Osteoblast (primary cell): ENCODE data around the gene PCED1B. TPM values are rescaled to one million over a fixed set of nuclear protein-coding genes. Genes with fewer than 3 reads are reported as not detected.

ENCODE experiments used
- DNase-seq: peaks from one replicate; pipeline ENCODE4 v3.0.0; 2011; ENCODE audit warnings: low spot score, mixed read lengths; ENCODE audit not compliant: insufficient read length; ENCODE audit errors: missing footprints
- H2AFZ ChIP-seq: 2 replicates; pipeline ENCODE4 v1.6.0; 2011; ENCODE audit warnings: mild to moderate bottlenecking, low read length
- H3K27ac ChIP-seq: 2 replicates; pipeline ENCODE4 v1.5.1; 2011; ENCODE audit warnings: mild to moderate bottlenecking, low read depth, low read length, moderate library complexity
- H3K27me3 ChIP-seq: 2 replicates; pipeline ENCODE4 v1.6.0; 2012; ENCODE audit warnings: mild to moderate bottlenecking, control low read depth, inconsistent platforms, low read length, moderate library complexity; ENCODE audit not compliant: insufficient read depth
- H3K36me3 ChIP-seq: 2 replicates; pipeline ENCODE4 v1.5.1; 2011; ENCODE audit warnings: mild to moderate bottlenecking, low read length, control low read depth, moderate library complexity; ENCODE audit not compliant: insufficient read depth
- H3K4me1 ChIP-seq: 2 replicates; pipeline ENCODE4 v1.5.1; 2011; ENCODE audit warnings: mild to moderate bottlenecking, low read length, control low read depth, moderate library complexity; ENCODE audit not compliant: insufficient read depth
- H3K4me2 ChIP-seq: 2 replicates; pipeline ENCODE4 v1.6.0; 2011; ENCODE audit warnings: mild to moderate bottlenecking, low read length; ENCODE audit not compliant: insufficient read depth
- H3K4me3 ChIP-seq: fragments of 200-600 bp; sonication (generic); 3 replicates; pipeline ENCODE4 v1.5.1; 2012; ENCODE audit warnings: mild to moderate bottlenecking, low read length, inconsistent platforms; ENCODE audit not compliant: insufficient read depth
- H3K79me2 ChIP-seq: 2 replicates; pipeline ENCODE4 v1.6.0; 2012; ENCODE audit warnings: mild to moderate bottlenecking, low read length, control low read depth, inconsistent platforms; ENCODE audit not compliant: insufficient read depth
- H3K9me3 ChIP-seq: 2 replicates; pipeline ENCODE4 v1.5.1; 2011; ENCODE audit warnings: low read depth, low read length, control low read depth
- H4K20me1 ChIP-seq: 2 replicates; pipeline ENCODE4 v1.6.0; 2012; ENCODE audit warnings: mild to moderate bottlenecking, low read length, control low read depth; ENCODE audit not compliant: insufficient read depth
- total RNA-seq: library from RNA; depleted of rRNA; stranded (reverse); fragments of >200 nt; gene quantifications from 2 replicates; pipeline ENCODE4 v1.2.3, GENCODE V29; 2012
- TF ChIP-seq, protein P1 (sequence below): IDR thresholded peaks from 2 replicates; pipeline ENCODE4 v1.5.1; 2011; ENCODE audit warnings: mild to moderate bottlenecking, low read depth, low read length, moderate library complexity; ENCODE audit errors: extremely low read depth

Gene PCED1B
- total RNA-seq, 1 donor = 0.36 TPM

GRCh38 chr12:47124451-47124850 is 45.0 kb downstream of the PCED1B start:
- DNase-seq = no peak
- no peaks in the 10 kb centered on the region for H3K79me2 ChIP-seq

DNA sequence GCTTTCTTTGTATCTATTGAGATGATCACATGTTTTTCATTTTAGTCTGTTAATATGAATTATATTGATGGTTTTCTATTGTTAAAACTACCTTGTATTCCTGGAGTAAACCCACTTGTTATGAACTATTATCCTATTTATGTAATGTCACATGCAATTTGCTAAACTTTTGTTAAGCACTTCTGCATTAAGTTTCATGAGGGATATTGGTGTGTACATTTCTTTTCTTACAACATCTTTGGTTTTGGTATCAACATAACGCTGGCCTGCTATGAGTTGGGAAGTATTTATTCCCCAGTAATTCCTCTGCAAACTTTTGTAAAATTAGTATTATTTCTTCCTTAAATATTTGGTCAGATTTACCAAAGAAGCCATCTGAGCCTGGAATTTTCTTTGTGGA is 46.8 kb downstream of the PCED1B start:
- Histone ChIP-seq H4K20me1 (no peaks in the 10 kb centered on the region), H3K36me3 (no peaks in the 10 kb centered on the region), H3K79me2 (no peaks in the 10 kb centered on the region), H3K4me3 (no peak overlapping the region), H3K27ac (no peak overlapping the region), H3K27me3 (no peaks in the 10 kb centered on the region), H2AFZ (no peak overlapping the region), H3K4me1 (peaks cover 4% of the 10 kb centered on the region), H3K4me2 (no peak overlapping the region), H3K9me3 (no peaks in the 10 kb centered on the region)
- DNase-seq = no peak
- TF ChIP-seq, protein P1, sequence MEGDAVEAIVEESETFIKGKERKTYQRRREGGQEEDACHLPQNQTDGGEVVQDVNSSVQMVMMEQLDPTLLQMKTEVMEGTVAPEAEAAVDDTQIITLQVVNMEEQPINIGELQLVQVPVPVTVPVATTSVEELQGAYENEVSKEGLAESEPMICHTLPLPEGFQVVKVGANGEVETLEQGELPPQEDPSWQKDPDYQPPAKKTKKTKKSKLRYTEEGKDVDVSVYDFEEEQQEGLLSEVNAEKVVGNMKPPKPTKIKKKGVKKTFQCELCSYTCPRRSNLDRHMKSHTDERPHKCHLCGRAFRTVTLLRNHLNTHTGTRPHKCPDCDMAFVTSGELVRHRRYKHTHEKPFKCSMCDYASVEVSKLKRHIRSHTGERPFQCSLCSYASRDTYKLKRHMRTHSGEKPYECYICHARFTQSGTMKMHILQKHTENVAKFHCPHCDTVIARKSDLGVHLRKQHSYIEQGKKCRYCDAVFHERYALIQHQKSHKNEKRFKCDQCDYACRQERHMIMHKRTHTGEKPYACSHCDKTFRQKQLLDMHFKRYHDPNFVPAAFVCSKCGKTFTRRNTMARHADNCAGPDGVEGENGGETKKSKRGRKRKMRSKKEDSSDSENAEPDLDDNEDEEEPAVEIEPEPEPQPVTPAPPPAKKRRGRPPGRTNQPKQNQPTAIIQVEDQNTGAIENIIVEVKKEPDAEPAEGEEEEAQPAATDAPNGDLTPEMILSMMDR = no peak

More at GRCh38 chr12:47124451-47124850, 45.0 kb downstream of the PCED1B start:
- Histone ChIP-seq H3K4me1 (peaks cover 9% of the 10 kb centered on the region), H2AFZ (no peak overlapping the region), H4K20me1 (no peaks in the 10 kb centered on the region), H3K9me3 (no peaks in the 10 kb centered on the region), H3K4me3 (no peak overlapping the region), H3K27me3 (no peaks in the 10 kb centered on the region), H3K27ac (no peak overlapping the region), H3K36me3 (no peaks in the 10 kb centered on the region), H3K4me2 (no peak overlapping the region)
- TF ChIP-seq, protein P1 = no peak

GRCh38 chr12:47131011-47131410 is 51.6 kb downstream of the PCED1B start:
- H4K20me1 ChIP-seq = no peaks in the 10 kb centered on the region
- TF ChIP-seq, protein P1 = no peak
- H3K79me2 ChIP-seq = no peaks in the 10 kb centered on the region
- H3K9me3 ChIP-seq = no peaks in the 10 kb centered on the region
- no peak overlapping the region for H2AFZ ChIP-seq
- no peaks in the 10 kb centered on the region for H3K4me1 ChIP-seq
- no peaks in the 10 kb centered on the region for H3K27me3 ChIP-seq
- no peaks in the 10 kb centered on the region for H3K36me3 ChIP-seq
- DNase-seq = peak; percentile 45
- no peak overlapping the region for H3K27ac ChIP-seq
- no peak overlapping the region for H3K4me2 ChIP-seq
- H3K4me3 ChIP-seq = no peak overlapping the region

- Histone ChIP-seq H3K4me3 (no peak overlapping the region), H3K9me3 (no peaks in the 10 kb centered on the region), H3K27ac (no peak overlapping the region), H3K4me1 (no peaks in the 10 kb centered on the region), H3K79me2 (no peaks in the 10 kb centered on the region), H2AFZ (no peak overlapping the region), H3K36me3 (no peaks in the 10 kb centered on the region), H3K4me2 (no peak overlapping the region), H4K20me1 (no peaks in the 10 kb centered on the region), H3K27me3 (no peaks in the 10 kb centered on the region)
- TF ChIP-seq, protein P1 = no peak
- DNase-seq = no peak
Measured at GRCh38 chr12:47134005-47134404, 54.6 kb downstream of the PCED1B start.
